D721Med (cell line): ENCODE results near the gene CENPN.

Experiments
- DNase-seq: peaks from one replicate; pipeline ENCODE4 v3.0.0; 2011; ENCODE audit warnings: low spot score; ENCODE audit not compliant: insufficient read length
- FAIRE-seq: peaks from 2 replicates; lab custom pipeline; 2011; peaks lifted over from hg19 to GRCh38; lab: Jason Lieb, UNC
- TF ChIP-seq, protein P1 (sequence below): IDR thresholded peaks from 2 replicates; pipeline ENCODE4 v1.5.1; 2012; ENCODE audit warnings: mild to moderate bottlenecking, control low read depth; ENCODE audit not compliant: insufficient read depth; ENCODE audit errors: missing control alignments

Gene CENPN, protein sequence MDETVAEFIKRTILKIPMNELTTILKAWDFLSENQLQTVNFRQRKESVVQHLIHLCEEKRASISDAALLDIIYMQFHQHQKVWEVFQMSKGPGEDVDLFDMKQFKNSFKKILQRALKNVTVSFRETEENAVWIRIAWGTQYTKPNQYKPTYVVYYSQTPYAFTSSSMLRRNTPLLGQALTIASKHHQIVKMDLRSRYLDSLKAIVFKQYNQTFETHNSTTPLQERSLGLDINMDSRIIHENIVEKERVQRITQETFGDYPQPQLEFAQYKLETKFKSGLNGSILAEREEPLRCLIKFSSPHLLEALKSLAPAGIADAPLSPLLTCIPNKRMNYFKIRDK

DNA sequence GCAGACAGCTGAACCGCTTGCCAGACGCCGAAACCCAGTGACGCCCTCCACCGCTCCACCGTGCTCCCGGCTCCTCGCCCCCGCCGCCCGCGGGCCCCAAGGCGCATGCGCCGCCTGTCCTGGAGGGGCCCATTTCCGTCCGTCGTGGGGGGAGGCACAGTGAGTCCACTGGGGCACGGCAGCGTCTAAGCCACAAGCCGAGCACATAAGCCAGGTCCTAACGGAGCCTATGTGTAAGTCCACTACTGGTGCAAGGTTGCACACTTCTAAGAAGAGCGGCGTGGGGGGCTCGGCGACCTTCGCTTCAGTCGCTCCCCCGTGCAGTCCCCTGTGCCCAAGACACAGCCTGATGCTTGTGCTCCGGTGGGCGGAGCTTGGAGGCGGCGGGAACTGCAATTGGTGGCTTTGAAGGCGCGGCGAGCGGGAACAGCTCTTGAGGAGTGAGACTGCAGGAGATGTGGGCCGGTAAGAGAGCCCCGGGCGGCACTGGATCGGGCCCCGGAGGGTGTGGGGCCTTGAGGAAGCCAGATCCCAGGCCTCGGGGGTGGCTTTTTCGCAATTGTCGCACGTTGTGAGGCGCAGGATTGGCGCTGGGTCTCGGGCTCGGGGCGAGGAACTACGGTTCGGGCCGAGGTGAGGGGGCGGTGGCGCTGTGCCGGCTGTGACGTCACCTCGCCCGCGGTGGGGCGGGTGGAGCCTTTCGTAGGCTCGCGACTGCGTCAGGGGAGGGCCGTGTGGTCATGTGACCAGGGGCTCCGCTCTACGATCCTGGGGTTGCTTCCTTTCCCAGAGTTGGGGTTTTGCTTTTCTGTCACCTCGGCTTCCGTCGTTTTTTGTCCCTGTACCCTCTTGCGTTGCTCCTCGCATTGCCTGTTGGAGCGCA, at the start of gene CENPN, which contains the start of gene CMC2:
CENPN (plus strand) TSS at position 402 of the 883 bp plus-strand sequence. CDS start 4,726 bp downstream, outside the sequence.
CMC2 (minus strand) TSS at position 73 of the 883 bp plus-strand sequence. CDS start 9,491 bp downstream, outside the sequence.
- peak; percentile 43 for DNase-seq
- FAIRE-seq, result no peak
- TF ChIP-seq, protein P1, sequence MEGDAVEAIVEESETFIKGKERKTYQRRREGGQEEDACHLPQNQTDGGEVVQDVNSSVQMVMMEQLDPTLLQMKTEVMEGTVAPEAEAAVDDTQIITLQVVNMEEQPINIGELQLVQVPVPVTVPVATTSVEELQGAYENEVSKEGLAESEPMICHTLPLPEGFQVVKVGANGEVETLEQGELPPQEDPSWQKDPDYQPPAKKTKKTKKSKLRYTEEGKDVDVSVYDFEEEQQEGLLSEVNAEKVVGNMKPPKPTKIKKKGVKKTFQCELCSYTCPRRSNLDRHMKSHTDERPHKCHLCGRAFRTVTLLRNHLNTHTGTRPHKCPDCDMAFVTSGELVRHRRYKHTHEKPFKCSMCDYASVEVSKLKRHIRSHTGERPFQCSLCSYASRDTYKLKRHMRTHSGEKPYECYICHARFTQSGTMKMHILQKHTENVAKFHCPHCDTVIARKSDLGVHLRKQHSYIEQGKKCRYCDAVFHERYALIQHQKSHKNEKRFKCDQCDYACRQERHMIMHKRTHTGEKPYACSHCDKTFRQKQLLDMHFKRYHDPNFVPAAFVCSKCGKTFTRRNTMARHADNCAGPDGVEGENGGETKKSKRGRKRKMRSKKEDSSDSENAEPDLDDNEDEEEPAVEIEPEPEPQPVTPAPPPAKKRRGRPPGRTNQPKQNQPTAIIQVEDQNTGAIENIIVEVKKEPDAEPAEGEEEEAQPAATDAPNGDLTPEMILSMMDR, result no peak

DNA sequence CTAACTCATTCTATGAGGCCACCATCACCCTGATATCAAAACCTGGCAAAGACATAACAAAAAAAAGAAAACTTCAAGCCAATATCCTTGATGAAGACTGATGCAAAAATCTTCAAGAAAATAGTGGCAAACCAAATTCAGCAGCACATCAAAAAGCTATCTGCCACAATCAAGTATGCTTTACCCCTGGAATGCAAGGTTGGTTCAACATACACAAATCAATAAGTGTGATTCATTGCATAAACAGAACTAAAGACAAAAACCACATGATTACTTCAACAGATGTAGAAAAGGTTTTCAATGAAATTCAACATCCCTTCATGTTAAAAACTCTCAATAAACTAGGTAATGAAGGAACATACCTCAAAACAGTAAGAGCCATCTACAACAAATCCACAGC, 48.7 kb upstream of the CENPN start:
- TF ChIP-seq, protein P1, result no peak
- FAIRE-seq (no peak), DNase-seq (no peak)

DNA sequence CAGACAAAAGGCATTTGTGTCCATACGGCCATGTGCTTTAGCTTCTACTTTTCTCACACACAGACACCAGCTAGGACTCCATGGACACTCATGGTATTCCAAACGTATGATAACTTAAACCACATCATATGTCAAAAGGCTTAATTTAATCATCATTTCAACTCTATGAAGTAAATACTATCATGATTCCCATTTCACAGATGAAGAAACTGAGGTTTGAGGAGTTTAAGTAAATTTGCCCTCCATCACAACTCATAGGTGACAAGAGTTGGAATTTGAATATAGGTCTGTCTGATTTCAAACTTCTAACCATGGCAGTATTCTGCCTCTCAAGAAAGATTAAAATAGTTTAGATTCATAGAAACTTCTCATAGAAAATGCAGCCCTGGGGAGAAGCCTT, 44.1 kb upstream of the CENPN start:
- FAIRE-seq (no peak), DNase-seq (no peak)
- TF ChIP-seq, protein P1, result no peak

DNA sequence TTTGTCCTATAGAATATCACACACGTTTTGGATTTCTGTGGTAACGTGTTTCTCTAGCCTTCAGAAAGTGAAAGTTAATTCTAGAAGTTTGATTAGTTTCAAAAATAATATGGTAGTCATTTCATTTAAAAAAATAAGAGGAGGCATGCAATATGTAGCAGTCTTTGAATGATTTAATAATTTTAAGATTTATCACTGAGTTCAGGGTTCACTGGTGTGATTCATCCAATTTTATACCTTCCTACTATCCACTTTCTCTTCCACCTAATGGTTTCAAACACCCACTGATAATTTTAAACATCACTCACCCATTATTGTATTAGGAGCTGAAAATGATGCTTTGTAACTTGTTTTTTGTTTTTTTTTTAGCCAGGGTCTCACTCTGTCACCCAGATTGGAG, 42.7 kb upstream of the CENPN start:
- DNase-seq (no peak), FAIRE-seq (no peak)
- TF ChIP-seq, protein P1, result no peak

DNA sequence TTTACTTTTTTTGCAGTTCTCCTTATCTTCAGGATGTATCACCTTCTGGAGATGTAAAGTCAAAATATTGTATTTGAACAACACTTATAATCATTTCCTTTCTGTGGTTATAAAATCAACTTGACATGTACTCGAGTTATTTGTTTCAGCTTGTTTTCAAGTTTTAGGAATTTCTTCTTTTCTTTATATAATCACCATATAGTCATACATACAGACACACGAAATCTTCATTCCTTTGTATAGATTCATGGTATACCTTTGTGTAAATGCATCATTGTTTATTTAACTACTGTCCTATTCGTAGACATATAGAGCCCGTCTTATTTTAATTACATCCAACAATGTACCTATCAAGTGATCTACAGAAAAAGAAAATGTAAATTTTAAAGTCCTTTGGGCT, 40.4 kb upstream of the CENPN start:
- FAIRE-seq (no peak), DNase-seq (no peak)
- TF ChIP-seq, protein P1, result no peak

DNA sequence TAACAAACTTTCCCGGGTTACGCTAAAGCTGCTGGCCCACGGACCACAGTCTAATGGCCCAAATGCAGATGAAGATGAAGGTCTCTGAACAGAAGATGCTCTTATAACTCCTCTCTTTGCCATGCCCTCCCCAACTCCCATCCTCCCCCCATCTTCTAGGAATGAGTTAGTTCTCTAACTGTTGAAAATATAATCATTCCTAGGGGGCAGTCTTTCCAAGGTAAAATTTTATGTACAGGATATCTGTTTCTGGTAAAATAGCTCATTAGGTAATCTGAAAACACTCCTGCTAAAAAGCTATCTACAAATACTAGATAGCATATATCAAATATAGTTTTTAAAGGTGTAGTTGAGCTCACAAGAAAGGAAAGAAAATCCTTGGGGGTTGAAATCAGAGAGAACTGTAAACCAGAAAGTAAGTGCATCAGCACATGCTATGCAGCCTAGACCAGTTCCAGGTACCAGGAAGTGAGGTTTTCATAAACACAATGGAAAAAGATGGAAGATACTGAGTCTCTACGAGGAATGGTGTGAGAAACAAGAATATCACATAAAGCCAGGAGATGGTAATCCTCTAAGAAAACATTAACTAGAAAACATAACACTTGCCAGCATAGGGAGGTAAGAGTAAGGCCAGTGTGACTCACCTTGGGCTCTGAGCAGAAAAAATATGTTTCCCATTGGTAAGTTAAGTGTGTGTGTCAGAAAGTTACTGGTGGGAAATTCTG, 38.5 kb upstream of the CENPN start:
- no peak for FAIRE-seq
- TF ChIP-seq, protein P1, result no peak
- no peak for DNase-seq
